Fibroblast of lung (primary cell): ENCODE data around the gene PGLYRP3. TPM values are rescaled to one million over a fixed set of nuclear protein-coding genes. Genes with fewer than 3 reads are reported as not detected.

Experiments
- DNase-seq, 2 donors: peaks; one replicate each; pipeline versions ENCODE4 v3.0.0 to v3.0.0-alpha.2; 2010; ENCODE audit warnings: low read depth in 2 of 2
- H2AFZ ChIP-seq: 2 replicates; pipeline ENCODE4 v1.5.1; 2012; ENCODE audit warnings: low read length, control low read depth, inconsistent platforms
- H3K27ac ChIP-seq: 2 replicates; pipeline ENCODE4 v1.5.1; 2011; ENCODE audit warnings: low read length, control low read depth; ENCODE audit not compliant: insufficient read depth
- H3K27me3 ChIP-seq: 2 replicates; pipeline ENCODE4 v1.5.1; 2011; ENCODE audit warnings: mild to moderate bottlenecking, low read length; ENCODE audit not compliant: control insufficient read depth, insufficient read depth
- H3K36me3 ChIP-seq: 2 replicates; pipeline ENCODE4 v1.5.1; 2011; ENCODE audit warnings: low read length; ENCODE audit not compliant: control insufficient read depth, insufficient read depth
- H3K4me1 ChIP-seq: 2 replicates; pipeline ENCODE4 v1.5.1; 2011; ENCODE audit warnings: low read length; ENCODE audit not compliant: control insufficient read depth, insufficient read depth; ENCODE audit errors: extremely low read depth
- H3K4me2 ChIP-seq: 2 replicates; pipeline ENCODE4 v1.5.1; 2011; ENCODE audit warnings: low read length, control low read depth; ENCODE audit not compliant: insufficient read depth; ENCODE audit errors: extremely low read depth
- H3K4me3 ChIP-seq, 4 experiments: fragments of 200-600 bp in 1 of 4; sonication (generic) in 1 of 4; replicated peaks in 1 of 4; 2 replicates each; pipeline ENCODE4 v1.5.1; 2011 to 2016; ENCODE audit warnings: low read length in 4 of 4, low read depth in 3 of 4, mild to moderate bottlenecking in 3 of 4, control low read depth in 2 of 4, inconsistent platforms in 1 of 4, mixed read lengths in 1 of 4; ENCODE audit not compliant: insufficient read depth in 1 of 4; ENCODE audit errors: control extremely low read depth in 1 of 4
- H3K79me2 ChIP-seq: 2 replicates; pipeline ENCODE4 v1.5.1; 2012; ENCODE audit warnings: mild to moderate bottlenecking, low read length, inconsistent platforms; ENCODE audit not compliant: control insufficient read depth, insufficient read depth
- H3K9ac ChIP-seq: 2 replicates; pipeline ENCODE4 v1.5.1; 2011; ENCODE audit warnings: mild to moderate bottlenecking, low read length, control low read depth; ENCODE audit not compliant: insufficient read depth
- H3K9me3 ChIP-seq: 2 replicates; pipeline ENCODE4 v1.5.1; 2012; ENCODE audit warnings: low read depth, low read length; ENCODE audit not compliant: control insufficient read depth, insufficient read depth
- H4K20me1 ChIP-seq: 2 replicates; pipeline ENCODE4 v1.5.1; 2011; ENCODE audit warnings: low read length; ENCODE audit not compliant: control insufficient read depth, insufficient read depth; ENCODE audit errors: extremely low read depth
- CTCF ChIP-seq, 2 donors: IDR thresholded peaks in 1 of 2; conservative IDR thresholded peaks in 1 of 2; 1 replicate in 1 of 2; 2 replicates in 1 of 2; pipeline ENCODE4 v1.5.1; 2011 to 2012; ENCODE audit warnings: low read length in 2 of 2, control low read depth in 1 of 2, inconsistent platforms in 1 of 2, low read depth in 1 of 2, mild to moderate bottlenecking in 1 of 2
- EZH2 ChIP-seq: IDR thresholded peaks from 2 replicates; pipeline ENCODE4 v1.5.1; 2012; ENCODE audit warnings: low read length, control low read depth, mild to moderate bottlenecking; ENCODE audit errors: missing control alignments
- polyA plus RNA-seq, 2 donors: library from polyadenylated mRNA; depleted of rRNA in 1 of 2; stranded (reverse) in 1 of 2; unstranded in 1 of 2; fragments of >200 nt; gene quantifications; 2 replicates each; pipeline ENCODE4 v1.2.1, GENCODE V29; 2011 to 2012; ENCODE audit warnings: missing spikeins in 1 of 2
- total RNA-seq: library from RNA; depleted of rRNA; stranded (reverse); fragments of >200 nt; gene quantifications from 2 replicates; pipeline ENCODE4 v1.2.1, GENCODE V29; 2014

PGLYRP3 gene
- total and polyA plus RNA-seq, 2 donors (not counting 1 experiment from before 2014, with no cell fraction given), result not detected

- H3K27me3 ChIP-seq, result no peaks in the 10 kb centered on the region
- peak; percentile 4 to 6 for DNase-seq
These were observed 40.6 kb upstream of the PGLYRP3 start for GRCh38 chr1:153353226-153353947.

GRCh38 chr1:153352523-153352922, 39.8 kb upstream of the PGLYRP3 start:
- Histone ChIP-seq H3K4me3 (no peak overlapping the region), H3K4me1 (no peaks in the 10 kb centered on the region), H3K9me3 (no peaks in the 10 kb centered on the region), H2AFZ (no peak overlapping the region), H3K79me2 (no peaks in the 10 kb centered on the region), H3K4me2 (no peak overlapping the region), H3K27ac (no peak overlapping the region), H4K20me1 (no peaks in the 10 kb centered on the region), H3K36me3 (no peaks in the 10 kb centered on the region), H3K9ac (no peak overlapping the region), H3K27me3 (no peaks in the 10 kb centered on the region)
- TF ChIP-seq EZH2 (no peak), CTCF (conservative IDR thresholded peaks at IDR 0.05 in 1 of 2, IDR thresholded peaks at IDR 0.05 in 1 of 2; ENCODE audit: low read depth in 1 of 2, low read length in 2 of 2) (peak; percentile 91)
- peak; percentile 47 to 73 for DNase-seq

More at GRCh38 chr1:153353226-153353947, 40.6 kb upstream of the PGLYRP3 start:
- Histone ChIP-seq H3K79me2 (no peaks in the 10 kb centered on the region), H3K4me2 (no peak overlapping the region), H3K4me3 (no peak overlapping the region), H3K36me3 (no peaks in the 10 kb centered on the region), H3K4me1 (no peaks in the 10 kb centered on the region), H3K9ac (no peak overlapping the region), H3K9me3 (no peaks in the 10 kb centered on the region), H4K20me1 (no peaks in the 10 kb centered on the region), H2AFZ (no peak overlapping the region), H3K27ac (no peak overlapping the region)
- TF ChIP-seq EZH2, result no peak
- peak; percentile 19 to 49 for TF ChIP-seq CTCF (conservative IDR thresholded peaks at IDR 0.05 in 1 of 2, IDR thresholded peaks at IDR 0.05 in 1 of 2; ENCODE audit: low read depth in 1 of 2, low read length in 2 of 2)

DNA sequence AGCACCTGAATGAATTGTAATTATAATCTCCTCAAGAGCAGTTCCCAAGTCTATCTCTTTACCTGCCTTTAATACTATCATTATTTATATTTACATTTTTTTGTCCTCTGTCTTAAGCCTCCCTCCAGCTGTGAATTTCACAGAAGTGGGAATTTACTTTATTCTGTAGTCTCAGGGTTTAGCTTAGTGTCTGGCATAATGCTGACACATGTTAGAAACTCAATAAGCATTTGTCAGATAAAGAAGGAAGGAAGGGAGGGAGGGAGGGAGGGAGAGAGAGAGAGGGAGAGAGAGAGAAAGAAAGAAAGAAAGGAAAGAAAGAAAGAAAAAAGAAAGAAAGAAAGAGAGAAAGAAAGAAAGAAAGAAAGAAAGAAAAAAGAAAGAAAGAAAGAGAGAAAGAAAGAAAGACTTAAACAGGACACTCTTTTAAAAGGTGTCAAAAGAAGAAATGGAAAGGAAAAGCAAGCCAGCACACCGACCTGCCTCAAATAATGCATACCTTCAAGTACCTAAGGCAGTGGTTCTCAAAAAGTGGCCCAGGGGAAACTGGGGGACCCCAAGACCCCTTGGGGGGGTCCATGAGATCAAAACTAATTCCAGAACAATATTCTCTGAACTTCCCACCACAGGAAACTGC, 37.7 kb upstream of the PGLYRP3 start:
- Histone ChIP-seq H3K27me3 (peaks cover under 1% of the 10 kb centered on the region), H3K4me2 (no peak overlapping the region), H3K36me3 (no peaks in the 10 kb centered on the region), H3K9me3 (no peaks in the 10 kb centered on the region), H3K4me3 (no peak overlapping the region), H3K4me1 (no peaks in the 10 kb centered on the region), H2AFZ (no peak overlapping the region), H3K27ac (no peak overlapping the region), H4K20me1 (no peaks in the 10 kb centered on the region), H3K79me2 (no peaks in the 10 kb centered on the region), H3K9ac (no peak overlapping the region)
- DNase-seq, result no peak
- no peak for TF ChIP-seq CTCF (conservative IDR thresholded peaks at IDR 0.05 in 1 of 2, IDR thresholded peaks at IDR 0.05 in 1 of 2; ENCODE audit: low read depth in 1 of 2, low read length in 2 of 2)
- TF ChIP-seq EZH2, result no peak
